IMR-90 (cell line): ENCODE data around the gene LDAH. TPM values are rescaled to one million over a fixed set of nuclear protein-coding genes. Genes with fewer than 3 reads are reported as not detected.

ENCODE experiments used
- ATAC-seq: fragments of 200-7000 bp; cut with Tn5 transposase; 2 replicates; pipeline ENCODE4 v1.9.1; 2020; ENCODE audit warnings: low read depth, mild to moderate bottlenecking, moderate library complexity
- BruUV-seq: library from RNA; stranded (reverse); fragments of 400-500 nt; replicated peaks from 2 replicates; lab custom pipeline; 2021; lab: Mats Ljungman, UMichigan
- CTCF ChIA-PET: fragments of 300-600 bp; formaldehyde crosslinking; extraction: SDS; loops from one replicate; lab custom pipeline; 2021; ENCODE audit warnings: antibody characterized with exemption; lab: Yijun Ruan, JAX
- POLR2A ChIA-PET: fragments of 300-600 bp; sonication (Branson Sonifier 250); formaldehyde crosslinking; loops from one replicate; lab custom pipeline; 2022; ENCODE audit warnings: antibody characterized with exemption; ENCODE audit not compliant: unreplicated experiment; lab: Charles Lee
- DNase-seq: peaks from one replicate; pipeline ENCODE4 v3.0.0; 2013
- H2AFZ ChIP-seq: replicated peaks from 2 replicates; pipeline ENCODE3; 2013; ENCODE audit warnings: low read length, mild to moderate bottlenecking; ENCODE audit not compliant: poor library complexity
- H2AK5ac ChIP-seq: 2 replicates; pipeline ENCODE4 v1.6.1; 2013; ENCODE audit warnings: low read depth, low read length, inconsistent platforms
- H2AK9ac ChIP-seq: replicated peaks from 2 replicates; pipeline ENCODE3; 2013; ENCODE audit warnings: mild to moderate bottlenecking, low read depth, low read length, moderate library complexity; ENCODE audit not compliant: poor library complexity
- H2BK120ac ChIP-seq: 2 replicates; pipeline ENCODE4 v1.6.1; 2013; ENCODE audit warnings: low read depth, low read length, inconsistent platforms
- H2BK15ac ChIP-seq: 3 replicates; pipeline ENCODE4 v1.6.1; 2013; ENCODE audit warnings: low read depth, low read length, inconsistent platforms
- H2BK20ac ChIP-seq: 2 replicates; pipeline ENCODE4 v1.6.1; 2013; ENCODE audit warnings: low read depth, mild to moderate bottlenecking, inconsistent platforms, low read length, moderate library complexity
- H2BK5ac ChIP-seq: 2 replicates; pipeline ENCODE4 v1.6.1; 2013; ENCODE audit warnings: mild to moderate bottlenecking, low read depth, low read length, inconsistent platforms; ENCODE audit not compliant: poor library complexity, severe bottlenecking
- H3K14ac ChIP-seq: replicated peaks from 2 replicates; pipeline ENCODE4 v1.6.1; 2013; ENCODE audit warnings: low read depth, low read length, inconsistent platforms
- H3K18ac ChIP-seq: 2 replicates; pipeline ENCODE4 v1.6.1; 2013; ENCODE audit warnings: low read depth, low read length, control low read depth
- H3K23ac ChIP-seq: 2 replicates; pipeline ENCODE4 v1.6.1; 2013; ENCODE audit warnings: low read depth, low read length, inconsistent platforms
- H3K27ac ChIP-seq: 2 replicates; pipeline ENCODE4 v1.5.1; 2013; ENCODE audit warnings: mild to moderate bottlenecking, control low read depth, low read length; ENCODE audit not compliant: insufficient read depth
- H3K27me3 ChIP-seq: 2 replicates; pipeline ENCODE4 v1.6.1; 2013; ENCODE audit warnings: low read length; ENCODE audit not compliant: control insufficient read depth, insufficient read depth
- H3K36me3 ChIP-seq: 2 replicates; pipeline ENCODE4 v1.6.1; 2013; ENCODE audit warnings: low read length, mixed read lengths; ENCODE audit not compliant: control insufficient read depth, insufficient read depth
- H3K4ac ChIP-seq: 2 replicates; pipeline ENCODE4 v1.6.1; 2013; ENCODE audit warnings: low read depth, low read length, inconsistent platforms
- H3K4me1 ChIP-seq: 2 replicates; pipeline ENCODE4 v1.6.1; 2013; ENCODE audit warnings: low read length, mixed read lengths; ENCODE audit not compliant: control insufficient read depth, insufficient read depth
- H3K4me2 ChIP-seq: 2 replicates; pipeline ENCODE4 v1.6.1; 2013; ENCODE audit warnings: low read depth, mild to moderate bottlenecking, control low read depth, low read length, moderate library complexity
- H3K4me3 ChIP-seq: 2 replicates; pipeline ENCODE4 v1.5.1; 2013; ENCODE audit warnings: low read depth, mild to moderate bottlenecking, control low read depth, low read length, moderate library complexity; ENCODE audit not compliant: insufficient read depth
- H3K56ac ChIP-seq: 2 replicates; pipeline ENCODE4 v1.6.1; 2013; ENCODE audit warnings: low read length, inconsistent platforms; ENCODE audit not compliant: insufficient read depth; ENCODE audit errors: extremely low read depth
- H3K79me1 ChIP-seq, 2 experiments: 2 replicates each; pipeline ENCODE4 v1.6.1; 2013; ENCODE audit warnings: low read length in 2 of 2, inconsistent platforms in 1 of 2, low read depth in 1 of 2
- H3K9ac ChIP-seq: 2 replicates; pipeline ENCODE4 v1.6.1; 2013; ENCODE audit warnings: low read depth, low read length, control low read depth
- H3K9me1 ChIP-seq: 2 replicates; pipeline ENCODE4 v1.6.1; 2013; ENCODE audit warnings: low read length, inconsistent platforms; ENCODE audit not compliant: insufficient read depth
- H3K9me3 ChIP-seq: 2 replicates; pipeline ENCODE4 v1.6.1; 2013; ENCODE audit warnings: low read length; ENCODE audit not compliant: control insufficient read depth, insufficient read depth
- H4K20me1 ChIP-seq: 2 replicates; pipeline ENCODE4 v1.6.1; 2013; ENCODE audit warnings: low read length, inconsistent platforms; ENCODE audit not compliant: insufficient read depth
- H4K5ac ChIP-seq: 2 replicates; pipeline ENCODE4 v1.6.1; 2013; ENCODE audit warnings: mild to moderate bottlenecking, low read depth, low read length, control low read depth
- H4K8ac ChIP-seq, 2 experiments: 2 replicates each; pipeline ENCODE4 v1.6.1; 2013; ENCODE audit warnings: low read depth in 2 of 2, low read length in 2 of 2, control low read depth in 1 of 2, inconsistent platforms in 1 of 2
- H4K91ac ChIP-seq: 2 replicates; pipeline ENCODE4 v1.6.1; 2013; ENCODE audit warnings: low read depth, low read length, inconsistent platforms; ENCODE audit not compliant: insufficient read depth
- BHLHE40 ChIP-seq: fragments of 150-350 bp; IDR thresholded peaks from 2 replicates; pipeline ENCODE4 v1.6.1; 2016; ENCODE audit warnings: mild to moderate bottlenecking, low read depth, low read length
- CHD1 ChIP-seq: IDR thresholded peaks from 2 replicates; pipeline ENCODE4 v1.6.1; 2012; ENCODE audit warnings: low read depth, low read length, improper control_type of control experiment
- MAFK ChIP-seq: IDR thresholded peaks from 2 replicates; pipeline ENCODE4 v1.6.1; 2012; ENCODE audit warnings: low read depth, low read length, improper control_type of control experiment
- NFE2L2 ChIP-seq: fragments of 150-350 bp; IDR thresholded peaks from 2 replicates; pipeline ENCODE4 v1.6.1; 2016; ENCODE audit warnings: low read depth, mild to moderate bottlenecking, low read length
- SMC3 ChIP-seq: fragments of 150-350 bp; IDR thresholded peaks from 2 replicates; pipeline ENCODE4 v1.6.1; 2016; ENCODE audit warnings: low read depth, mild to moderate bottlenecking, antibody characterized with exemption, low read length, moderate library complexity
- dilution Hi-C: fragments of 300-500 bp; cut with HindIII; formaldehyde crosslinking; loops from one replicate; pipeline ENCODE4 v1.14.3; 2018; ENCODE audit warnings: low sequenced_read_pairs; ENCODE audit not compliant: unreplicated experiment
- in situ Hi-C: fragments of 300-500 bp; cut with MboI; formaldehyde crosslinking; loops from 3 replicates; pipeline ENCODE4 v1.14.3; 2019; ENCODE audit warnings: low sequenced_read_pairs, inconsistent platforms, mixed read lengths
- intact Hi-C: fragments of 100-400 bp; cut with micrococcal nuclease; formaldehyde crosslinking; loops from 2 replicates; pipeline ENCODE4 v1.10.0; 2022
- polyA plus RNA-seq, 3 experiments: library from polyadenylated mRNA; depleted of rRNA; stranded (reverse); fragments of >200 nt; gene quantifications; 2 replicates each; pipeline ENCODE4 v1.2.3, GENCODE V29; 2012; ENCODE audit warnings: low replicate concordance in 1 of 3
- total RNA-seq: library from RNA; depleted of rRNA; stranded (reverse); fragments of >200 nt; gene quantifications from 2 replicates; pipeline ENCODE4 v1.2.3, GENCODE V29; 2012
- TF ChIP-seq, protein P1 (sequence below): fragments of 150-350 bp; IDR thresholded peaks from 2 replicates; pipeline ENCODE4 v1.6.1; 2016; ENCODE audit warnings: low read depth, mild to moderate bottlenecking, low read length, moderate library complexity, borderline replicate concordance

The LDAH gene
- total and polyA plus RNA-seq, 2 of the 4 experiments (the other 2 are of a cell fraction): 12.1 to 31.7 TPM

DNA sequence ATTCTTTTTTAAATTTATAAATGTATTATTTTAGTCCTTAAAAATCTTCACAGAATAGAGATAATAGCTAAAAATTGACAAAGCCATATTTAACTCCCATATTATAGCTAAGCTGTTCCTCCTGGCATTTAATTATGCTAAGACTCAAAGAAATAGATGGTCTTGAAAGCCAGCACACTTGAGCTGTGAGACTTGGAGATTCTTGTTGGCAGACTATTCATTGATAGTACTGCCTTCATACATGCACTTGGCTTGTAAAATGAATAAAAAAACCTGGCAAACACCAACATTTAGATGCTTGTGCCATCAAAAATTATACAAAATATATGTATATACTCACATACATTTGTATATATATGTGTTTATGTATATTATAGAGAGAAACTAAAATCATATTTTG, 9.7 kb upstream of the LDAH start:
- in situ Hi-C loops: no loop called here
- dilution Hi-C loops: no loop called here

More for the DNA sequence above, 9.7 kb upstream of the LDAH start:
- Histone ChIP-seq H3K27ac (no peak overlapping the region), H2BK5ac (no peak overlapping the region), H3K4me2 (no peak overlapping the region), H2AFZ (no peak overlapping the region), H4K5ac (no peak overlapping the region), H3K23ac (no peak overlapping the region), H4K8ac (no peak overlapping the region), H3K18ac (no peak overlapping the region), H2BK15ac (no peak overlapping the region), H4K20me1 (no peaks in the 10 kb centered on the region), H3K9me1 (no peaks in the 10 kb centered on the region), H3K14ac (no peak overlapping the region), H4K91ac (no peak overlapping the region), H2BK120ac (no peak overlapping the region), H3K4ac (no peak overlapping the region), H2AK9ac (no peak overlapping the region), H3K56ac (no peak overlapping the region), H3K9ac (no peak overlapping the region), H2AK5ac (no peak overlapping the region), H3K36me3 (no peaks in the 10 kb centered on the region), H2BK20ac (no peak overlapping the region), H3K4me1 (no peaks in the 10 kb centered on the region), H3K4me3 (no peak overlapping the region), H3K27me3 (no peaks in the 10 kb centered on the region; the same call in 1 of the 2 replicates), H3K79me1 (no peaks in the 10 kb centered on the region), H3K9me3 (no peaks in the 10 kb centered on the region)
- intact Hi-C loops: no loop called here
- CTCF ChIA-PET: interaction anchor here (0.7 kb wide), 1 partner anchor 21 kb away, joined by 3 read pairs; no protein-coding TSS in a partner anchor
- no peak for TF ChIP-seq MAFK
- TF ChIP-seq CHD1: no peak
- TF ChIP-seq, protein P1, sequence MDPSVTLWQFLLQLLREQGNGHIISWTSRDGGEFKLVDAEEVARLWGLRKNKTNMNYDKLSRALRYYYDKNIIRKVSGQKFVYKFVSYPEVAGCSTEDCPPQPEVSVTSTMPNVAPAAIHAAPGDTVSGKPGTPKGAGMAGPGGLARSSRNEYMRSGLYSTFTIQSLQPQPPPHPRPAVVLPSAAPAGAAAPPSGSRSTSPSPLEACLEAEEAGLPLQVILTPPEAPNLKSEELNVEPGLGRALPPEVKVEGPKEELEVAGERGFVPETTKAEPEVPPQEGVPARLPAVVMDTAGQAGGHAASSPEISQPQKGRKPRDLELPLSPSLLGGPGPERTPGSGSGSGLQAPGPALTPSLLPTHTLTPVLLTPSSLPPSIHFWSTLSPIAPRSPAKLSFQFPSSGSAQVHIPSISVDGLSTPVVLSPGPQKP: no peak
- TF ChIP-seq NFE2L2: no peak
- TF ChIP-seq BHLHE40: no peak
- TF ChIP-seq SMC3: no peak
- no peak for DNase-seq
- POLR2A ChIA-PET: no interaction called here
- no TSS peak for BruUV-seq
- ATAC-seq: no peak
